Measurements from ENCODE around the gene INPP4A.

GRCh38 chr2:98614024-98614739 lies 169.5 kb downstream of the INPP4A start:
- TF ChIP-seq CTCF (tag by site-specific recombination; IDR thresholded peaks at IDR 0.05) (no peak), ZFP3 (tag by site-specific recombination; IDR thresholded peaks at IDR 0.05; ENCODE audit: low read depth) (no peak), PRDM6 (tag by site-specific recombination; IDR thresholded peaks at IDR 0.05) (no peak), ZFP41 (tag by site-specific recombination; IDR thresholded peaks at IDR 0.05; ENCODE audit: borderline replicate concordance) (no peak), ZNF169 (tag by site-specific recombination; IDR thresholded peaks at IDR 0.05) (no peak), ZNF580 (tag by site-specific recombination; IDR thresholded peaks at IDR 0.05) (no peak), ZSCAN4 (tag by site-specific recombination; IDR thresholded peaks at IDR 0.05) (no peak), ZNF280C (tag by site-specific recombination; IDR thresholded peaks at IDR 0.05) (no peak), PBX3 (CRISPR knock-in tag; IDR thresholded peaks at IDR 0.05) (no peak), ZNF521 (tag by site-specific recombination; IDR thresholded peaks at IDR 0.05) (no peak)

Data from HEK293 (cell line).